ENCODE results near the gene TTLL10. TPM values are rescaled to one million over a fixed set of nuclear protein-coding genes. Genes with fewer than 3 reads are reported as not detected.
A peak's percentile ranks its signal among the peaks of the same experiment; 100 is the strongest.

The TTLL10 gene
- total and polyA plus RNA-seq, 2 donors from 2014 or later: 1.5 TPM; not detected in 1

GRCh38 chr1:1157033-1157365 lies 16.7 kb upstream of the TTLL10 start:
- no peaks in the 10 kb centered on the region for H3K9me3 ChIP-seq (ENCODE audit: control insufficient read depth in 2 of 3, insufficient read depth in 1 of 3, low read length in 3 of 3)
- no peak for TF ChIP-seq CTCF (IDR thresholded peaks at IDR 0.05; ENCODE audit: borderline replicate concordance, extremely low read depth, insufficient read depth)
- no peaks in the 10 kb centered on the region for H3K36me3 ChIP-seq (ENCODE audit: control insufficient read depth in 2 of 3, insufficient read depth in 3 of 3, low read length in 3 of 3)
- intact Hi-C loops (cut with DNase I): no loop called here
- FAIRE-seq: no peak
- no peak overlapping the region for H3K4me3 ChIP-seq (ENCODE audit: low read length in 3 of 3)
- H3K27me3 ChIP-seq (ENCODE audit: control insufficient read depth, insufficient read depth, low read length): no peaks in the 10 kb centered on the region
- no peak for DNase-seq
- H3K27ac ChIP-seq (ENCODE audit: low read depth in 2 of 2, low read length in 2 of 2): peak overlapping the region in 1 of 2 donors; percentile 67
- H3K4me1 ChIP-seq (ENCODE audit: control insufficient read depth in 2 of 3, insufficient read depth in 2 of 3, low read depth in 1 of 3, low read length in 3 of 3): peaks cover 0 to 8% (median 0%) of the 10 kb centered on the region in 3 donors
- no peak overlapping the region for H3K9ac ChIP-seq (ENCODE audit: low read length in 3 of 3)

GRCh38 chr1:1157426-1157913 lies 16.2 kb upstream of the TTLL10 start:
- Histone ChIP-seq H3K27ac (ENCODE audit: low read depth in 2 of 2, low read length in 2 of 2) (peak overlapping the region; percentile 85 to 86), H3K36me3 (ENCODE audit: control insufficient read depth in 2 of 3, insufficient read depth in 3 of 3, low read length in 3 of 3) (no peaks in the 10 kb centered on the region), H3K4me1 (ENCODE audit: control insufficient read depth in 2 of 3, insufficient read depth in 2 of 3, low read depth in 1 of 3, low read length in 3 of 3) (peaks cover 0 to 8% (median 0%) of the 10 kb centered on the region in 3 donors), H3K9me3 (ENCODE audit: control insufficient read depth in 2 of 3, insufficient read depth in 1 of 3, low read length in 3 of 3) (no peaks in the 10 kb centered on the region), H3K4me3 (ENCODE audit: low read length in 3 of 3) (peak overlapping the region; percentile 20 to 60 (median 36)), H3K27me3 (ENCODE audit: control insufficient read depth, insufficient read depth, low read length) (no peaks in the 10 kb centered on the region), H3K9ac (ENCODE audit: low read length in 3 of 3) (peak overlapping the region in 2 of 3 donors; percentile 80 to 82)
- FAIRE-seq (no peak), DNase-seq (peak; percentile 82 to 97 (median 91))
- no peak for TF ChIP-seq CTCF (IDR thresholded peaks at IDR 0.05; ENCODE audit: borderline replicate concordance, extremely low read depth, insufficient read depth)
- intact Hi-C loops (cut with DNase I): no loop called here

GRCh38 chr1:1157914-1158710 lies 15.6 kb upstream of the TTLL10 start:
- Histone ChIP-seq H3K27me3 (ENCODE audit: control insufficient read depth, insufficient read depth, low read length) (no peaks in the 10 kb centered on the region), H3K9ac (ENCODE audit: low read length in 3 of 3) (peak overlapping the region in 2 of 3 donors; percentile 41 to 82), H3K36me3 (ENCODE audit: control insufficient read depth in 2 of 3, insufficient read depth in 3 of 3, low read length in 3 of 3) (no peaks in the 10 kb centered on the region), H3K4me1 (ENCODE audit: control insufficient read depth in 2 of 3, insufficient read depth in 2 of 3, low read depth in 1 of 3, low read length in 3 of 3) (peaks cover 0 to 8% (median 0%) of the 10 kb centered on the region in 3 donors), H3K9me3 (ENCODE audit: control insufficient read depth in 2 of 3, insufficient read depth in 1 of 3, low read length in 3 of 3) (no peaks in the 10 kb centered on the region), H3K27ac (ENCODE audit: low read depth in 2 of 2, low read length in 2 of 2) (peak overlapping the region; percentile 85 to 86), H3K4me3 (ENCODE audit: low read length in 3 of 3) (peak overlapping the region in 1 of 3 donors; percentile 60)
- DNase-seq (peak; percentile 70 to 94 (median 76)), FAIRE-seq (no peak)
- intact Hi-C loops (cut with DNase I): no loop called here
- no peak for TF ChIP-seq CTCF (IDR thresholded peaks at IDR 0.05; ENCODE audit: borderline replicate concordance, extremely low read depth, insufficient read depth)

Data from kidney (tissue), 14 donors.